Measurements from ENCODE around the gene PC. TPM values are rescaled to one million over a fixed set of nuclear protein-coding genes. Genes with fewer than 3 reads are reported as not detected.

PC gene
- polyA plus RNA-seq, 1 donor (not counting 4 experiments of a cell fraction or from before 2014, with no cell fraction given) = 13.3 TPM

- Histone ChIP-seq H3K36me3 (ENCODE audit: control insufficient read depth in 2 of 2, extremely low read depth in 1 of 2, insufficient read depth in 2 of 2, low read length in 2 of 2) (peaks cover 0 to 7% of the 10 kb centered on the region in 2 experiments), H3K27me3 (ENCODE audit: control insufficient read depth, extremely low read depth, insufficient read depth, low read length) (no peaks in the 10 kb centered on the region), H3K27ac (ENCODE audit: control insufficient read depth, insufficient read depth, low read length) (no peak overlapping the region), H3K4me1 (ENCODE audit: control insufficient read depth, extremely low read depth, insufficient read depth, low read length) (peaks cover 8% of the 10 kb centered on the region), H3K9me1 (ENCODE audit: control insufficient read depth, extremely low read depth, insufficient read depth, low read length) (no peaks in the 10 kb centered on the region), H3K9me3 (ENCODE audit: control insufficient read depth, low read depth, low read length) (no peaks in the 10 kb centered on the region), H2AFZ (ENCODE audit: control insufficient read depth, low read length) (no peak overlapping the region), H3K4me2 (ENCODE audit: control insufficient read depth, extremely low read depth, insufficient read depth, low read depth, low read length) (no peak overlapping the region), H3K4me3 (ENCODE audit: control insufficient read depth in 2 of 3, extremely low read depth in 1 of 3, insufficient read depth in 2 of 3, low read depth in 1 of 3, low read length in 3 of 3) (no peak overlapping the region), H3K79me2 (ENCODE audit: control insufficient read depth, insufficient read depth, low read length) (no peaks in the 10 kb centered on the region), H4K20me1 (ENCODE audit: control insufficient read depth, extremely low read depth, insufficient read depth, low read length) (no peaks in the 10 kb centered on the region), H3K9ac (ENCODE audit: control insufficient read depth, extremely low read depth, insufficient read depth, low read length) (no peak overlapping the region)
- TF ChIP-seq CTCF (optimal IDR thresholded peaks at IDR 0.05 in 1 of 3, IDR thresholded peaks at IDR 0.05 in 1 of 3, conservative IDR thresholded peaks at IDR 0.05 in 1 of 3; ENCODE audit: extremely low read depth in 1 of 3, insufficient read depth in 2 of 3, low read length in 3 of 3) (no peak), EZH2 (IDR thresholded peaks at IDR 0.05; ENCODE audit: low read length) (no peak)
- FAIRE-seq (no peak), DNase-seq (ENCODE audit: low read depth, low spot score) (no peak)
- dilution Hi-C loops (cut with MboI; ENCODE audit: extremely low pct_ligation_motif_present, low sequenced_read_pairs) = no loop called here
These were observed 137.8 kb downstream of the PC start for GRCh38 chr11:66820381-66820780.

GRCh38 chr11:66818231-66818955 lies 139.8 kb downstream of the PC start:
- H3K27me3 ChIP-seq (ENCODE audit: control insufficient read depth, extremely low read depth, insufficient read depth, low read length) = no peaks in the 10 kb centered on the region
- DNase-seq (ENCODE audit: low read depth, low spot score) = no peak
- H3K9me3 ChIP-seq (ENCODE audit: control insufficient read depth, low read depth, low read length) = no peaks in the 10 kb centered on the region
- no peaks in the 10 kb centered on the region for H4K20me1 ChIP-seq (ENCODE audit: control insufficient read depth, extremely low read depth, insufficient read depth, low read length)
- no peak for FAIRE-seq
- H3K36me3 ChIP-seq (ENCODE audit: control insufficient read depth in 2 of 2, extremely low read depth in 1 of 2, insufficient read depth in 2 of 2, low read length in 2 of 2) = peaks cover 0 to 7% of the 10 kb centered on the region in 2 experiments
- no peaks in the 10 kb centered on the region for H3K79me2 ChIP-seq (ENCODE audit: control insufficient read depth, insufficient read depth, low read length)
- dilution Hi-C loops (cut with MboI; ENCODE audit: extremely low pct_ligation_motif_present, low sequenced_read_pairs) = no loop called here
- H3K9ac ChIP-seq (ENCODE audit: control insufficient read depth, extremely low read depth, insufficient read depth, low read length) = no peak overlapping the region
- H3K27ac ChIP-seq (ENCODE audit: control insufficient read depth, insufficient read depth, low read length) = no peak overlapping the region
- no peak overlapping the region for H3K4me2 ChIP-seq (ENCODE audit: control insufficient read depth, extremely low read depth, insufficient read depth, low read depth, low read length)
- H3K4me3 ChIP-seq (ENCODE audit: control insufficient read depth in 2 of 3, extremely low read depth in 1 of 3, insufficient read depth in 2 of 3, low read depth in 1 of 3, low read length in 3 of 3) = no peak overlapping the region
- peaks cover 14% of the 10 kb centered on the region for H3K4me1 ChIP-seq (ENCODE audit: control insufficient read depth, extremely low read depth, insufficient read depth, low read length)
- no peak overlapping the region for H2AFZ ChIP-seq (ENCODE audit: control insufficient read depth, low read length)
- no peaks in the 10 kb centered on the region for H3K9me1 ChIP-seq (ENCODE audit: control insufficient read depth, extremely low read depth, insufficient read depth, low read length)
- TF ChIP-seq CTCF (optimal IDR thresholded peaks at IDR 0.05 in 1 of 3, IDR thresholded peaks at IDR 0.05 in 1 of 3, conservative IDR thresholded peaks at IDR 0.05 in 1 of 3; ENCODE audit: extremely low read depth in 1 of 3, insufficient read depth in 2 of 3, low read length in 3 of 3) (no peak), EZH2 (IDR thresholded peaks at IDR 0.05; ENCODE audit: low read length) (no peak)
